Coronary artery (tissue), 2 donors: ENCODE measurements around the gene DZANK1.
"Not testable (repeated sequence)": the region's sequence is repeated elsewhere in the genome, so short reads cannot be mapped to it uniquely, and the experiment has no call there.

Experiments used
- DNase-seq: peaks from one replicate; pipeline ENCODE4 v3.0.0-alpha.2; 2017; ENCODE audit warnings: low spot score
- H3K27ac ChIP-seq, 2 donors: fragments of 200-600 bp; sonication (generic); one replicate each; pipeline ENCODE4 v1.5.1; 2016 to 2019
- H3K4me3 ChIP-seq: fragments of 200-600 bp; sonication (generic); 2 replicates; pipeline ENCODE4 v1.5.1; 2016; ENCODE audit warnings: mild to moderate bottlenecking, moderate library complexity
- TF ChIP-seq, protein P1 (sequence below): fragments of 200-600 bp; sonication (generic); IDR thresholded peaks from one replicate; pipeline ENCODE4 v1.5.1; 2019; ENCODE audit warnings: antibody characterized with exemption

Gene DZANK1

DNA sequence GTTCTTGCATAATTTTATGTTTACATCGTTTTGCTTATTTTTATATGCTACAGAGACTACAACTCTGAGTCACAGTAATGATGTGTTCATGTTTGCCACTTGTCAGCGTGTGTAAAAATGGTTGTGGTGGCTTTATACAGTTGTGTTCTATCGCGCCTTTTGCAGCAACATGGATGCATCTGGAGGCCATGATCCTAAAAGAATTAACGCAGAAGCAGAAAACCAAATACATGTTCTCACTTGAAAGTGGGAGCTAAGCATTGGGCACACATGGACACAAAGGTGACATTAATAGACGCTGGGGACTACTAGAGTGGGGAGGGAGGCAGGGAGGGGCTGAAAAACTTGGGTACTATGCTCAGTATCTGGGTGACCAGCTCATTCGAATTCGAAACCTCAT is 39.9 kb upstream of the DZANK1 start:
- Histone ChIP-seq H3K4me3 (peak overlapping the region; percentile 84), H3K27ac (peak overlapping the region; percentile 81 to 97)
- no peak for DNase-seq
- TF ChIP-seq, protein P1, sequence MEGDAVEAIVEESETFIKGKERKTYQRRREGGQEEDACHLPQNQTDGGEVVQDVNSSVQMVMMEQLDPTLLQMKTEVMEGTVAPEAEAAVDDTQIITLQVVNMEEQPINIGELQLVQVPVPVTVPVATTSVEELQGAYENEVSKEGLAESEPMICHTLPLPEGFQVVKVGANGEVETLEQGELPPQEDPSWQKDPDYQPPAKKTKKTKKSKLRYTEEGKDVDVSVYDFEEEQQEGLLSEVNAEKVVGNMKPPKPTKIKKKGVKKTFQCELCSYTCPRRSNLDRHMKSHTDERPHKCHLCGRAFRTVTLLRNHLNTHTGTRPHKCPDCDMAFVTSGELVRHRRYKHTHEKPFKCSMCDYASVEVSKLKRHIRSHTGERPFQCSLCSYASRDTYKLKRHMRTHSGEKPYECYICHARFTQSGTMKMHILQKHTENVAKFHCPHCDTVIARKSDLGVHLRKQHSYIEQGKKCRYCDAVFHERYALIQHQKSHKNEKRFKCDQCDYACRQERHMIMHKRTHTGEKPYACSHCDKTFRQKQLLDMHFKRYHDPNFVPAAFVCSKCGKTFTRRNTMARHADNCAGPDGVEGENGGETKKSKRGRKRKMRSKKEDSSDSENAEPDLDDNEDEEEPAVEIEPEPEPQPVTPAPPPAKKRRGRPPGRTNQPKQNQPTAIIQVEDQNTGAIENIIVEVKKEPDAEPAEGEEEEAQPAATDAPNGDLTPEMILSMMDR: no peak

DNA sequence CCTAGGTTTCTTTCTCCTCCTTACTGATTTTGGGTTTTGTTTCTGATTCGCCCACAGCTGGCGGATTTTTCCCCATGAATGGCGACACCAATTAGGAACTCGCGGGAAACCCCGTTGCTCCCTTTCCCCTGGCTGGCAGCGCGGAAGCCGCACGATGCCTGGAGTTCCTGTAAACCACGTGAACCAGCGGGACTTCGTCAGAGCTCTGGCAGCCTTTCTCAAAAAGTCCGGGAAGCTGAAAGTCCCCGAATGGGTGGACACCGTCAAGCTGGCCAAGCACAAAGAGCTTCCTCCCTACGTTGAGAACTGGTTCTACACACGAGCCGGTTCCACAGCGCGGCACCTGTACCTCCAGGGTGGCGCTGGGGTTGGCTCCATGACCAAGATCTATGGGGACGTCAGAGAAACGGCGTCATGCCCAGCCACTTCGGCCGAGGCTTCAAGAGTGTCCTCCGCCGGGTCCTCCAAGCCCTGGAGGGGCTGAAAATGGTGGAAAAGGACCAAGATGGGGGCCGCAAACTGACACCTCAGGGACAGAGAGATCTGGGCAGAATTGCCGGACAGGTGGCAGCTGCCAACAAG is 37.7 kb upstream of the DZANK1 start:
- Histone ChIP-seq H3K4me3 (no peak overlapping the region), H3K27ac (no peak overlapping the region)
- no peak for DNase-seq
- TF ChIP-seq, protein P1: no peak

DNA sequence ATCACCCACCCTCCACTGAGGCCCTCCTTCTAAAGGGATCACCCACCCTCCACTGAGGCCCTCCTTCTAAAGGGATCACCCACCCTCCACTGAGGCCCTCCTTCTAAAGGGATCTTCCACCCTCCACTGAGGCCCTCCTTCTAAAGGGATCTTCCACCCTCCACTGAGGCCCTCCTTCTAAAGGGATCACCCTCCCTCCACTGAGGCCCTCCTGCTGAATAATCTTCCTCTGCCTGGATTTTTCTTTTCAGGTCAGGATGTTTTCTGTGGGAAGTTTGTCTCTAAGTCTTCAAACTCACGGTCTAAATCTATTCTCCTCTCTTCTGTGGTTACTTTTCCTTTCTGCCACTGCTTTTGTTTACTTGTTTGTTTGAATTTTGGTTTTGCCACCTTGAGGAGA is 34.8 kb upstream of the DZANK1 start:
- not testable (repeated sequence) for H3K27ac ChIP-seq, DNase-seq, H3K4me3 ChIP-seq

DNA sequence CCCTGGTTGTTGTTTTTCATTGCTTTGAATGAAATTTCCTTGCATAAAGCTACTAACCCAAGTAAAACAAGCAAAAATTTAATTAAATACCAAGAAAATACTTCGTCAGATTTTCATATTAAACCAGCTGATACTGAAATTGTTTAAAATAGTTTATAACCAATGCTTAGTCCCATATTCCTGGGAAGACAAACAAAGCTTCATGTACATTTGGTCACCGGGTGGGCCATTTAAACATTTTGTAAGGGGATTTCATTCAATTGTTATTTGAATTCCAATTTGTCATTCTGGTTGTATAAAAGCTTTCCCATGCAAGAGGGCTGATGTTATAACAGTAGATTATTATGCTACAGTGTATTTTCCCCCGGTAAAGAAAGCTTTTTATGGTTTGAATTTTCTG is 30.8 kb upstream of the DZANK1 start:
- Histone ChIP-seq H3K27ac (peak overlapping the region in 1 of 2 donors; percentile 79), H3K4me3 (no peak overlapping the region)
- TF ChIP-seq, protein P1: no peak
- DNase-seq: no peak

DNA sequence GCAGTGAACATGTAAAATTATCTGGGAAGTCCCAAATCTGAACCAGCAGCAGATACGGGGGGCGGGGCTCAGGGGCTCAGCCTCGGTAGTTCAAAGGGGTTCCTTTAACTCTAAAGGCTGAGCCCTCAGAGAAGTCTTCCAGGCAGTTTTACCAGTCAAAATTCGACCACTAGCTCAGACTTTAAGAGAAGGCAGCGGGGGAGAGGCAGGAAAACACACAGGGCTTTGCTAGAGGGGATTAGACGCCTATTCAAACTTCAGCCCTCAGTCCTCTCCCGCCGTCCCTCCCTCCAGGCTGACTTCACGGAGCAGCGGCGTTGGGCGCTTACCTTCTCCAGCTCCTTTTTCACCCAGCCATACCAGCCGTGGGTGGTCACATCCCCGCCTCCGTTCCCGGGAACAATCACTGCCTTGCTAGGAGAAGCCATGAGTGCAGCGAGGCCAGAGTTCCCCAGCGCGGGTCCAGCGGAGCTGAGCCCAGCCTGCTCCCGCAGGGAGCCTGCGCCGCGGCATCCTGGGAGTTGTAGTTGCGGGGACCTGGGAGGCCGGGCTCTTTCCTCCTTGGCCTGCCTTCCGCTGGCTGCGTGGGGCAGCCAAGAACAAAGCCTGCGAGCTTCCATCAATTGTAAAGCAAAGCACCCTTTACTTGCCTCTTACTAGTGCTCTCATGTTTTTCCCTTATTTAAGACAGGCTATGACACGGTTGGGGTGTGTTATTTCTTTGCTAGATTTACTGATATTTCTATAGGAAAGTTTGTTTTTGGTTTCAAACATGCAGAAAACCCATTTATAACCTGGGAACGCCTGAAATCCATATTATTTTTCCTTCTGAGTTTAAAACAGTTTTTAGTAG is 30.1 kb upstream of the DZANK1 start, which contains the start of gene RBBP9:
RBBP9 (minus strand) TSS at position 486 of the 853 bp plus-strand sequence; CDS start at position 428, 58 bp downstream.
- peak within 1 kb of the TSS; percentile 63 to 79 for H3K27ac ChIP-seq
- peak within 1 kb of the TSS; percentile 78 for H3K4me3 ChIP-seq
- TF ChIP-seq, protein P1: no peak
- peak; percentile 83 for DNase-seq

DNA sequence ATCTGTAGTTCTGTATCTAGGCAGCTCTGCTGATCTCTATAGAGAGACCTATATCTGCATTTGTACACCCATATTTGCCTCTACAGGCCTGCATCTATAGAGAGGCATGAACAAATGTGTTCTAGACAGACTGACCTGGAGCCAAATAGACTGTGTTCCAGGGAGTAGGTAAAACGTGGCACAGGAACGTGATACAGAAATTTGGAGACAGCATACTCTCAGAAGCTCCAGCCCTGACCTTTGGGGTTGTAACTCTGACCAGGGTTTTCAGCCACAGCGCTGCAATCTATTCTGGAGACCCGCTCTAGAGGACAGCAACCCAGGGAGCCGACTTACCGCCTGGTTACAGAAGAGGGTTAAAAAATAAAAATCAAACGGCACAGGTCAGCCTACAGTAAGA is 29.2 kb upstream of the DZANK1 start:
- no peak for DNase-seq
- no peak overlapping the region for H3K27ac ChIP-seq
- TF ChIP-seq, protein P1: no peak
- peak overlapping the region; percentile 78 for H3K4me3 ChIP-seq

DNA sequence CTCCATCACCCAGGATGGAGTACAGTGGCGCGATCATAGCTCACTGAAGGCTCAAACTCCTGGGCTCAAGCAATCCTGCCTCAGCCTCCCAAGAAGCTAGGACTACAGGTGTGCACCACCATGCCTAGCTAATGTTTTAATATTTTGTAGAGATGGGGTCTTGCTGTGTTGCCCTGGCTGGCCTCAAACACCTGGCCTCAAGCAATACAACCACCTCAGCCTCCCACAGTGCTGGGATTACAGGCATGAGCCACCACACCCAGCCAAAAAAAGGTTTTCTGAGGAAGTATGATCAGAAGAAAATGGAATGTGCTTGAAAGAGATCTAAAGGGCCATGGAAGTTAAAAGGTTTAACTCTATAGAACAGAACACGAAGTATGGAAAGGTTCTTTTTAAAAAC is 21.5 kb upstream of the DZANK1 start:
- DNase-seq: no peak

More for the DNA sequence above, 21.5 kb upstream of the DZANK1 start:
- no peak overlapping the region for H3K27ac ChIP-seq
- H3K4me3 ChIP-seq: no peak overlapping the region
- TF ChIP-seq, protein P1: no peak
